GM12878 (cell line): ENCODE data around the gene MRTFB. TPM values are rescaled to one million over a fixed set of nuclear protein-coding genes. Genes with fewer than 3 reads are reported as not detected.

Experiments
- ATAC-seq: fragments of 200-7000 bp; cut with Tn5 transposase; 3 replicates; pipeline ENCODE4 v1.9.1; 2020; ENCODE audit warnings: mild to moderate bottlenecking, moderate library complexity
- BruUV-seq: library from RNA; stranded (reverse); fragments of 400-500 nt; replicated peaks from 2 replicates; lab custom pipeline; 2021; lab: Mats Ljungman, UMichigan
- CTCF ChIA-PET: fragments of 300-600 bp; sonication (Branson Sonifier 250); formaldehyde crosslinking; extraction: SDS; loops from one replicate; lab custom pipeline; 2021; ENCODE audit warnings: inconsistent platforms; lab: Yijun Ruan, JAX
- POLR2A ChIA-PET: fragments of 350-600 bp; formaldehyde crosslinking; extraction: SDS; loops from one replicate; lab custom pipeline; 2021; ENCODE audit warnings: inconsistent platforms; lab: Charles Lee
- RAD21 ChIA-PET: fragments of 300-600 bp; sonication (Branson Sonifier 250); formaldehyde crosslinking; loops from one replicate; lab custom pipeline; 2023; ENCODE audit warnings: antibody characterized with exemption; ENCODE audit not compliant: unreplicated experiment; lab: Charles Lee
- SMC1A ChIA-PET: fragments of 300-600 bp; sonication (Branson Sonifier 250); formaldehyde crosslinking; loops from one replicate; lab custom pipeline; 2023; ENCODE audit not compliant: unreplicated experiment, uncharacterized antibody; lab: Charles Lee
- DNase-seq: peaks from one replicate; pipeline ENCODE4 v3.0.0-alpha.2; 2011; ENCODE audit warnings: low read depth, low spot score
- FAIRE-seq: peaks from 3 replicates; lab custom pipeline; 2011; peaks lifted over from hg19 to GRCh38; lab: Jason Lieb, UNC
- H2AFZ ChIP-seq: 2 replicates; pipeline ENCODE4 v1.6.0; 2011; ENCODE audit warnings: low read depth, low read length, control low read depth; ENCODE audit not compliant: control insufficient read depth
- H3K27ac ChIP-seq: 2 replicates; pipeline ENCODE4 v1.5.1; 2011; ENCODE audit warnings: control low read depth; ENCODE audit not compliant: control insufficient read depth, insufficient read depth
- H3K27me3 ChIP-seq, 2 experiments: replicated peaks in 1 of 2; 2 replicates each; pipeline versions ENCODE4 v1.6.0 to v1.6.1; 2011; ENCODE audit warnings: low read length in 1 of 2; ENCODE audit not compliant: control insufficient read depth in 2 of 2, insufficient read depth in 2 of 2
- H3K36me3 ChIP-seq, 2 experiments: 2 replicates each; pipeline ENCODE4 v1.5.1; 2011; ENCODE audit warnings: low read length in 1 of 2; ENCODE audit not compliant: control insufficient read depth in 2 of 2, insufficient read depth in 2 of 2
- H3K4me1 ChIP-seq: 2 replicates; pipeline ENCODE4 v1.6.1; 2011; ENCODE audit warnings: mild to moderate bottlenecking, low read length, moderate library complexity, mixed read lengths; ENCODE audit not compliant: control insufficient read depth, insufficient read depth
- H3K4me2 ChIP-seq: 2 replicates; pipeline ENCODE4 v1.6.0; 2011; ENCODE audit warnings: control low read depth; ENCODE audit not compliant: control insufficient read depth, insufficient read depth
- H3K4me3 ChIP-seq: fragments of 200-600 bp; sonication (generic); 2 replicates; pipeline ENCODE4 v1.5.1; 2016
- H3K79me2 ChIP-seq: 2 replicates; pipeline ENCODE4 v1.6.0; 2011; ENCODE audit warnings: low read length; ENCODE audit not compliant: control insufficient read depth, insufficient read depth
- H3K9ac ChIP-seq: 2 replicates; pipeline ENCODE4 v1.8.0; 2011; ENCODE audit warnings: low read length, control low read depth, mixed read lengths; ENCODE audit not compliant: control insufficient read depth, insufficient read depth
- H3K9me3 ChIP-seq: replicated peaks from 3 replicates; pipeline ENCODE4 v1.5.1; 2011; ENCODE audit warnings: mild to moderate bottlenecking, low read length; ENCODE audit not compliant: control insufficient read depth, insufficient read depth
- H4K20me1 ChIP-seq: 2 replicates; pipeline ENCODE4 v1.6.0; 2011; ENCODE audit not compliant: control insufficient read depth, insufficient read depth
- BACH1 ChIP-seq: fragments of 450-650 bp; IDR thresholded peaks from 2 replicates; pipeline ENCODE4 v1.6.1; 2017; ENCODE audit warnings: mild to moderate bottlenecking, borderline replicate concordance
- FOXK2 ChIP-seq: fragments of 450-650 bp; IDR thresholded peaks from 2 replicates; pipeline ENCODE4 v1.6.1; 2017; ENCODE audit warnings: mild to moderate bottlenecking, moderate library complexity
- HCFC1 ChIP-seq: fragments of 150-350 bp; IDR thresholded peaks from 2 replicates; pipeline ENCODE4 v1.6.1; 2014; ENCODE audit warnings: low read length
- LARP7 ChIP-seq: fragments of 450-650 bp; IDR thresholded peaks from 2 replicates; pipeline ENCODE4 v1.6.1; 2017; ENCODE audit warnings: mild to moderate bottlenecking
- NRF1 ChIP-seq: conservative IDR thresholded peaks from 2 replicates; pipeline ENCODE4 v1.6.1; 2011; ENCODE audit warnings: mild to moderate bottlenecking, low read depth, low read length, improper control_type of control experiment
- RAD51 ChIP-seq: fragments of 450-650 bp; IDR thresholded peaks from 2 replicates; pipeline ENCODE4 v1.6.1; 2016; ENCODE audit warnings: moderate library complexity, mild to moderate bottlenecking, inconsistent platforms
- SIX5 ChIP-seq: IDR thresholded peaks from 2 replicates; pipeline ENCODE4 v1.6.1; 2011; ENCODE audit warnings: mild to moderate bottlenecking, low read depth, low read length, moderate library complexity; ENCODE audit not compliant: severe bottlenecking
- SMAD5 ChIP-seq: IDR thresholded peaks from 2 replicates; pipeline ENCODE4 v1.6.1; 2016; ENCODE audit warnings: antibody characterized with exemption, low read depth
- SMARCA5 ChIP-seq: fragments of 450-650 bp; IDR thresholded peaks from 2 replicates; pipeline ENCODE4 v1.6.1; 2017; ENCODE audit warnings: mild to moderate bottlenecking
- SP1 ChIP-seq: IDR thresholded peaks from one replicate; pipeline ENCODE4 v1.6.1; 2011; ENCODE audit warnings: low read depth, low read length
- SREBF2 ChIP-seq: IDR thresholded peaks from 2 replicates; pipeline ENCODE4 v1.6.1; 2012; ENCODE audit warnings: mild to moderate bottlenecking, low read length
- TARDBP ChIP-seq: IDR thresholded peaks from 2 replicates; pipeline ENCODE4 v1.6.1; 2016; ENCODE audit warnings: borderline replicate concordance
- ZNF384 ChIP-seq: IDR thresholded peaks from 2 replicates; pipeline ENCODE4 v1.6.1; 2012; ENCODE audit warnings: low read depth, mild to moderate bottlenecking, low read length, improper control_type of control experiment, borderline replicate concordance
- WGBS: methylation state at CpG from one replicate; pipeline ENCODE4 v1.1.6; 2016; ENCODE audit warnings: low lambda C conversion rate; ENCODE audit not compliant: insufficient replicate concordance, insufficient coverage; ENCODE audit errors: missing lambda C conversion rate; 5-methylcytosine and 5-hydroxymethylcytosine counted together
- in situ Hi-C: fragments of 300-500 bp; cut with MboI; formaldehyde crosslinking; loops from 9 replicates; pipeline ENCODE4 v1.14.3; 2018; ENCODE audit warnings: mixed read lengths
- intact Hi-C: fragments of 100-400 bp; cut with micrococcal nuclease; formaldehyde crosslinking; loops from one replicate; pipeline ENCODE4 v1.14.2; 2022; ENCODE audit not compliant: unreplicated experiment
- polyA plus RNA-seq, 11 experiments: library from polyadenylated mRNA; depleted of rRNA in 4 of 11; unstranded in 6 of 11; stranded (reverse) in 5 of 11; fragments of >200 nt; fragmentation: Nextera tagmentation in 4 of 11; fragmentation: Illumina TruSeq in 1 of 11; extraction: Ambion mirVana in 4 of 11; extraction: Trizol in 1 of 11; gene quantifications; 1 replicate in 1 of 11; 2 replicates in 10 of 11; pipeline versions ENCODE4 v1.2.1 to v1.2.3, GENCODE V29; 2011 to 2016; ENCODE audit warnings: inconsistent platforms in 2 of 11, missing spikeins in 2 of 11, low read depth in 1 of 11
- total RNA-seq, 4 experiments: library from RNA; depleted of rRNA in 3 of 4; stranded (reverse); fragments of >200 nt in 3 of 4; fragmentation: Illumina TruSeq in 1 of 4; extraction: Trizol in 1 of 4; gene quantifications; 2 replicates each; pipeline versions ENCODE4 v1.2.1 to v1.2.3, GENCODE V29; 2013 to 2021
- TF ChIP-seq, protein P1 (sequence below): IDR thresholded peaks from 2 replicates; pipeline ENCODE4 v1.6.1; 2011; ENCODE audit warnings: borderline replicate concordance, low read depth, mild to moderate bottlenecking, moderate library complexity, low read length; ENCODE audit not compliant: insufficient read depth, poor library complexity, severe bottlenecking
- TF ChIP-seq, protein P2 (sequence below): fragments of 450-650 bp; IDR thresholded peaks from 2 replicates; pipeline ENCODE4 v1.6.1; 2016; ENCODE audit warnings: mild to moderate bottlenecking

Gene MRTFB
- total and polyA plus RNA-seq, 10 of the 15 experiments (the other 5 are each of a cell fraction or from before 2014, with no cell fraction given) = 2.1 to 14.3 (median 8.0) TPM

GRCh38 chr16:14181371-14182050 is 110.4 kb downstream of the MRTFB start:
- ChIA-PET RAD21 (interaction anchor here (0.6 kb wide), 1 partner anchor 80 kb away, joined by 4 read pairs; no protein-coding TSS in a partner anchor), POLR2A (no interaction called here), SMC1A (interaction anchor here (1.0 to 1.5 kb wide), 4 partner anchors 9 to 258 kb away, joined by 3 to 4 read pairs (median 4); no protein-coding TSS in a partner anchor), CTCF (no interaction called here)
- no peak overlapping the region for H3K9ac ChIP-seq
- no peaks in the 10 kb centered on the region for H3K27me3 ChIP-seq
- no TSS peak for BruUV-seq
- ATAC-seq (no peak), FAIRE-seq (no peak), DNase-seq (no peak)
- H3K27ac ChIP-seq = no peak overlapping the region
- H2AFZ ChIP-seq = no peak overlapping the region
- in situ Hi-C loops (no loop called here), intact Hi-C loops (no loop called here)
- no peak overlapping the region for H3K4me3 ChIP-seq
- no peak for TF ChIP-seq LARP7
- no peak for TF ChIP-seq SREBF2
- TF ChIP-seq SMARCA5 = no peak
- TF ChIP-seq, protein P1, sequence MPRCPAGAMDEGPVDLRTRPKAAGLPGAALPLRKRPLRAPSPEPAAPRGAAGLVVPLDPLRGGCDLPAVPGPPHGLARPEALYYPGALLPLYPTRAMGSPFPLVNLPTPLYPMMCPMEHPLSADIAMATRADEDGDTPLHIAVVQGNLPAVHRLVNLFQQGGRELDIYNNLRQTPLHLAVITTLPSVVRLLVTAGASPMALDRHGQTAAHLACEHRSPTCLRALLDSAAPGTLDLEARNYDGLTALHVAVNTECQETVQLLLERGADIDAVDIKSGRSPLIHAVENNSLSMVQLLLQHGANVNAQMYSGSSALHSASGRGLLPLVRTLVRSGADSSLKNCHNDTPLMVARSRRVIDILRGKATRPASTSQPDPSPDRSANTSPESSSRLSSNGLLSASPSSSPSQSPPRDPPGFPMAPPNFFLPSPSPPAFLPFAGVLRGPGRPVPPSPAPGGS = peak; percentile 89
- H4K20me1 ChIP-seq = no peaks in the 10 kb centered on the region
- H3K9me3 ChIP-seq = no peaks in the 10 kb centered on the region
- no peaks in the 10 kb centered on the region for H3K79me2 ChIP-seq
- no peak overlapping the region for H3K4me2 ChIP-seq
- 0 out of 2 replicates have a peak, but pooled peaks cover 3% of the 10 kb centered on the region for H3K4me1 ChIP-seq
- no peaks in the 10 kb centered on the region for H3K36me3 ChIP-seq
- WGBS = 69% methylated on average over 2 of the region's 2 CpGs

DNA sequence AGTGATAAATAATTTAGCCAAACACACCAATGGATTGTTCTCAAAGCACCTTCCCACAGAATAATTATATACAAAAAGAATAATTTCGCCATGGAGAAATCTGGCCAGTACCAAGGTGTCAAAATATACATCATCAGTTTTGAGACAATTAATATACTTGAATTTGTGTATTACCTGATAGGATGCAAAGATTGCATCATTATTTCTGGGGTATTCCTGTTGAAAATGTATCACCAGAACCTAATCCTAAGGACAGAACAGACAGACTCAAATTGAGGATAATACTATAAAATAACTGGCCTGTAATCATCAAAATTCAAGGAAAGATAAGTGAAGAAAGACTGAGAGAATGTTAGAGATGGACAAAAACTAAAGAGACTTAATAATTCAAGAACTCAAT is 111.9 kb downstream of the MRTFB start:
- Histone ChIP-seq H2AFZ (no peak overlapping the region), H4K20me1 (no peaks in the 10 kb centered on the region), H3K4me2 (no peak overlapping the region), H3K4me3 (no peak overlapping the region), H3K36me3 (no peaks in the 10 kb centered on the region), H3K4me1 (no peaks in the 10 kb centered on the region), H3K9me3 (no peaks in the 10 kb centered on the region), H3K27me3 (no peaks in the 10 kb centered on the region), H3K9ac (no peak overlapping the region), H3K27ac (no peak overlapping the region), H3K79me2 (no peaks in the 10 kb centered on the region)
- POLR2A ChIA-PET = no interaction called here
- FAIRE-seq (no peak), DNase-seq (no peak), ATAC-seq (no peak)
- no TSS peak for BruUV-seq
- 93% methylated on average over 1 of the region's 1 CpG for WGBS
- RAD21 ChIA-PET = no interaction called here
- in situ Hi-C loops = no loop called here
- intact Hi-C loops = no loop called here
- SMC1A ChIA-PET = interaction anchor here (1.5 kb wide), 1 partner anchor 9 kb away, joined by 4 read pairs; no protein-coding TSS in a partner anchor
- CTCF ChIA-PET = no interaction called here
- TF ChIP-seq RAD51 (no peak), SMAD5 (no peak), BACH1 (no peak), ZNF384 (no peak), FOXK2 (no peak), TARDBP (no peak), SIX5 (no peak), NRF1 (no peak), SP1 (no peak), HCFC1 (no peak)
- TF ChIP-seq, protein P2, sequence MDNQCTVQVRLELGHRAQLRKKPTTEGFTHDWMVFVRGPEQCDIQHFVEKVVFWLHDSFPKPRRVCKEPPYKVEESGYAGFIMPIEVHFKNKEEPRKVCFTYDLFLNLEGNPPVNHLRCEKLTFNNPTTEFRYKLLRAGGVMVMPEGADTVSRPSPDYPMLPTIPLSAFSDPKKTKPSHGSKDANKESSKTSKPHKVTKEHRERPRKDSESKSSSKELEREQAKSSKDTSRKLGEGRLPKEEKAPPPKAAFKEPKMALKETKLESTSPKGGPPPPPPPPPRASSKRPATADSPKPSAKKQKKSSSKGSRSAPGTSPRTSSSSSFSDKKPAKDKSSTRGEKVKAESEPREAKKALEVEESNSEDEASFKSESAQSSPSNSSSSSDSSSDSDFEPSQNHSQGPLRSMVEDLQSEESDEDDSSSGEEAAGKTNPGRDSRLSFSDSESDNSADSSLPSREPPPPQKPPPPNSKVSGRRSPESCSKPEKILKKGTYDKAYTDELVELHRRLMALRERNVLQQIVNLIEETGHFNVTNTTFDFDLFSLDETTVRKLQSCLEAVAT = no peak
